GM18870 (cell line): Measurements from ENCODE around the gene RGMB.
A peak's percentile ranks its signal among the peaks of the same experiment; 100 is the strongest.
"Not testable (repeated sequence)": the region's sequence is repeated elsewhere in the genome, so short reads cannot be mapped to it uniquely, and the experiment has no call there.

Source experiments
- ATAC-seq: cut with Tn5 transposase; IDR thresholded peaks from one replicate; pipeline ENCODE4 v1.9.1; 2021; ENCODE audit warnings: moderate library complexity; ENCODE audit not compliant: unreplicated experiment

Gene RGMB, protein sequence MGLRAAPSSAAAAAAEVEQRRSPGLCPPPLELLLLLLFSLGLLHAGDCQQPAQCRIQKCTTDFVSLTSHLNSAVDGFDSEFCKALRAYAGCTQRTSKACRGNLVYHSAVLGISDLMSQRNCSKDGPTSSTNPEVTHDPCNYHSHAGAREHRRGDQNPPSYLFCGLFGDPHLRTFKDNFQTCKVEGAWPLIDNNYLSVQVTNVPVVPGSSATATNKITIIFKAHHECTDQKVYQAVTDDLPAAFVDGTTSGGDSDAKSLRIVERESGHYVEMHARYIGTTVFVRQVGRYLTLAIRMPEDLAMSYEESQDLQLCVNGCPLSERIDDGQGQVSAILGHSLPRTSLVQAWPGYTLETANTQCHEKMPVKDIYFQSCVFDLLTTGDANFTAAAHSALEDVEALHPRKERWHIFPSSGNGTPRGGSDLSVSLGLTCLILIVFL

DNA sequence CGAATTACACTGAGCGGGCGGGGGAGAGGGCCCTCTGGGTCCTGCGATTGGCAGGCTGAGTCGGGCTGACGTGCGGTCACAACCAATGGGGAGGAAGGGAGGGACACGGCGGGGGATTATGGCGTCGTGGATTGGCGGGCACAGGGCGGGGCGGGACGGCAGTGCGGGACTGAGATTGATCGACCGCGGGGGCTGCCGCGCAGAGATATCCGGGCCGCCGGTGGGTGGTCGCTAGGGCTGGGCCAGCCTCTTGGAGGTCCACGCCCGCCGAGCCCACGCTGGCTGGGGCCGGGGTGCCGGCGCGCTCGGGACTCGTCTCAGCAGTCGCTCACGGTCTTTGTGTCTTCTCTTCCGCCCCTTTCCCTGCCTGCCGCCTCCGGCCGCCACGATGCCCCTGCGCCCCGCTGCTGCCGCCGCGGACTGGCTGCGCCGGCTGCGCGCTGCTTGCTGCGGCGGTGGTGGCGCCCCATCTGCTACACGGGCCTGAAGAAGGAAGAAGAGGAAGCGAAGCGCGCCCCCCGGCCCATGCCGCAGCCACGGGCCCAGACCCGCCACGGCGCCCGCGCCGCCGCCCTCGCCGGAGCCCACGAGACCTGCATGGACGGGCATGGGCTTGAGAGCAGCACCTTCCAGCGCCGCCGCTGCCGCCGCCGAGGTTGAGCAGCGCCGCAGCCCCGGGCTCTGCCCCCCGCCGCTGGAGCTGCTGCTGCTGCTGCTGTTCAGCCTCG is at the start of gene RGMB:
Gene RGMB (plus strand): TSS at position 200 of the 728 bp plus-strand sequence. CDS start 408 bp downstream, at position 608.
- ATAC-seq = peak; percentile 61

DNA sequence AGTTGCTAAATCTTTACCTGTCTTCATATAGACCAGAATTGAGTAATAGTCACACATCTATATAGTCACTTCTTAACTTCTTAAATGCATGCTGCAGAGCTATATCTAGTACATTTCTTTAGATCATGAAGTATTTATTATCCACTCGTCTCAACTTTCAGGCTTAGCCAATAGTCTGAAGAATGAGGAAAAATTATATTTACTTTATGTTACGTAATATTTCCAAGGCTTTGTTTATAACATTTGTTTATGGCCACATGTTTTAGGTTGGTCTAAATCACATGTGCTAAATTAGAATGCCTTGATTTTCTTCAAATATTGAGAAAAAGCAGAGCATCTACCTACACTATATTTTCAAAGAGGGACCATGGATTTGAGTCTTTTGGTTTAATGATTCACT is 47.2 kb upstream of the RGMB start:
- no peak for ATAC-seq

DNA sequence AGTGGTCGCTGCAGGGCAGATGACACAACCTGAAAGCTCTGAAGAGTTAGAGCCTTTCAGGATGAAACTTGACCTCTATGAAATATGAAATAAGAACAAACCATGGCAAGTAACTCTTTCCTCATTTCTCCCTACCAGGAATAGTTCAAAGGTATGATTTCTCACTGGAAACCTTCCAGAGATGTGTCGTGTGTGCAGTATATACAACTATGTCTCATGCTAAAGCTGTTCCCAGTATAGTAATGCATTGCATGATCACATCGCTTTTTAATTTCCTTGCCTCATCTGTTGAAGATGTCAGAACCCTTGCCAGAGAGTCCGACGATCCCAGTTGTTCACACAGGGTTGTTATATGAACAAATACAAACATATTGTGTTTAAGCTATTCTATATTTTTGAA is 45.8 kb upstream of the RGMB start:
- ATAC-seq = no peak

DNA sequence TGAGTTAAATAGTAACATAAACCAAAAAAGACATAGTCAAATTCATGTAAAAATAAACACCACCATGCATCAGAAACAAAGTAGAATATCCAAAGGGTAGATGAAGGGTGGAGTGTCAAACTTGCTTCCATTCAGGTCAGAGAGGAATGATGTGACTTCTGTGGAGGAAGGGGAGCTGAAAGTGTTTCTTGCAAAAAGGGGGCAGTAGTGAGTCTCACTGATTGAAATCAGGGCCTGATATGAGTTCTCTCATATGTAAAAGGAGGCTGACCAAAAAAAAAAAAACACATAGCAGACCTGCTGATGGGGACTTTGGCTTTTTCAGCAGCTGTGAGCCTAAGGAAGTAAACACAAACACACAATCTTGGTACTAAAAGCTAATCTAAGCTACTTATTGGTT is 38.8 kb upstream of the RGMB start:
- no peak for ATAC-seq

DNA sequence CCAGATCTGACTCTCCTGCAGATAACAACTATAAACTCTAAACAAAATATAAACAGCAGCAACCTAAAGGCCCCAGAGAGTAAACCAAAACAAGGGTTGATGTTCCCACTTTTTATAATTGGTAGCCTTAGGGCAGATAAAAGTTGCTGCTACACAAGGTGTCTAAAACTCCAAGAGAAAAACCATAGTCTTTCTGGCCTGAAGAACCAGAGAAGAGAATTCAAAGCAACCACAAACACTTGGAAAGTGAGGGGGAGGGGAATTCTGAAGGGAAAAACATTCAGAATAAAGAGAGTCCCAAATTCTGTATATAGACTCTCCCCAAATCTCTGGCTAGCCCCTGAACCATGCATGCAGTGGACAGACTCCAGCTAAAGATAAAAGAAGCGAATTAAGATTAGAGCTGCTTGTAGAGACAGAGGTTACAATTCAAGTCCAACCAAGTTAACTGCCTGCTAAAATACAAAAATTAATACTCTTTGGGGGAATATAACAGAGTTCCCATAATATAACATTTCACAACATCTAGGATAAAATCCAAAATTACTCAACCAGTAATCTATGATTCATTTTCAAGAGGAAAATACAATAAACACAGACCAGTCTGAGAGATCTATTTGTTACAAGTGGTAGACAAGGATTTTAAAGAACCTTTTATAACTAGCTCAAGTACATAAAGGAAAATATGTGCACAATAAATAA is 37.5 kb upstream of the RGMB start:
- ATAC-seq = no peak

DNA sequence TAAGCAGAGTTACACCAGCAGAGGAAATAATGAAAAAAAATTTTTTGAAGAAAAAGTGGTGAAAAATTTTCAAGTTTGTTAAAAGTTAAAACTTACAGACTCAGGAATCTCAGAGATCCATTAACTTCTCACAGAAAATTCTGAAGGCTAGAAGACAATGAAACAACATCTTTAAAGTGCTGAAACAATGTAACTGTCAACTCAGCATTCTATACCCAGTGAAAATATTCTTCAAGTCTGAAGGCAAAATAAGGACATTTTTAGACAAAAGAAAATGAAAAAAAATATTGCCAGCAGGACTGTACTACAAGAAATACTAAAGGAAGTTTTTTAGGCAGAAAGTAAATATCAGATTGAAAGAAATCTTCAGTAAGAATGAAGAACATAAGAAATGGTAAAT is 36.7 kb upstream of the RGMB start:
- ATAC-seq = no peak

DNA sequence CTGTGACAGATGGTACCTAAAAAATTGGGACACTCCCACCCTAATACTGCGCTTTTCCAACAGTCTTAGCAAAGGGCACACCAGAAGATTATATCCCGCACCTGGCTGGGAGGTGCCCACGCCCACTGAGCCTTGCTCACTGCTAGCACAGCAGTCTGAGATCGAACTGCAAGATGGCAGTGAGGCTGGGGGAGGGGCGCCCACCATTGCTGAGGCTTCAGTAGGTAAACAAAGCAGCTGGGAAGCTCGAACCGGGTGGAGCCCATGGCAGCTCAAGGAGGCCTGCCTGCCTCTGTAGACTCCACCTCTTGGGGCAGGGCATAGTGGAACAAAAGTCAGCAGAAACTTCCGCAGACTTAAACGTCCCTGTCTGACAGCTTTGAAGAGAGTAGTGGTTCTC is 36.0 kb upstream of the RGMB start:
- not testable (repeated sequence) for ATAC-seq

DNA sequence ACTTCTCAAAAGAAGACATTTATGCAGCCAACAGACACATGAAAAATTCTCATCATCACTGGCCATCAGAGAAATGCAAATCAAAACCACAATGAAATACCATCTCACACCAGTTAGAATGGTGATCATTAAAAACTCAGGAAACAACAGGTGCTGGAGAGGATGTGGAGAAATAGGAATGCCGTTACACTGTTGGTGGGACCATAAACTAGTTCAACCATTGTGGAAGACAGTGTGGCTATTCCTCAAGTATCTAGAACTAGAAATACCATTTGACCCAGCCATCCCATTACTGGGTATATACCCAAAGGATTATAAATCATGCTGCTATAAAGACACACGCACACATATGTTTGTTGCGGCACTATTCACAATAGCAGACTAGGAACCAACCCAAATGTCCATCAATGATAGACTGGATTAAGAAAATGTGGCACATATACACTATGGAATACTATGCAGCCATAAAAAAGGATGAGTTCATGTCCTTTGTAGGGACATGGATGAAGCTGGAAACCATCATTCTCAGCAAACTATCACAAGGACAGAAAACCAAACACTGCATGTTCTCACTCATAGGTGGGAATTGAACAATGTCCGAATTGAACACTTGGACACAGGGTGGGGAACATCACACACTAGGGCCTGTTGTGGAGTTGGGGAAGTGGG is 34.8 kb upstream of the RGMB start:
- not testable (repeated sequence) for ATAC-seq

DNA sequence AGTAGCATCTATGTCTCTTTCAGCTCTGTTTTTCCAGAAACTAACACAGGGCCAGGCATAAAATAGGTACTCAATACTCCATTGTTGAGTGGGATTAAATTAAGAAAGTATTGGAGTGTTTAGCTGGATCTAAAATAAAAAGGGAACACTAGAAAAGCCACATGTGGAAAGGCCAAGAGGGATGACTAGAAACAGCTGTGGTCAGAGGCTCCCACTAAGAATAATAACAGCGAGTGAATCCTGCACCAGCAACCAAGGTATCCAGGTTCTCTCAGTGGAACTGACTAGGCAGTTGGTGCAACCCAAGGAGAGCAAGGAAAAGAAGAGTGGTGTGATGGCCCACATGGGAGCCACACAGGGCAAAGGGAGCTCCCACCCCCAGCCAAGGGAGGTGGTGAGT is 31.5 kb upstream of the RGMB start:
- ATAC-seq = no peak

DNA sequence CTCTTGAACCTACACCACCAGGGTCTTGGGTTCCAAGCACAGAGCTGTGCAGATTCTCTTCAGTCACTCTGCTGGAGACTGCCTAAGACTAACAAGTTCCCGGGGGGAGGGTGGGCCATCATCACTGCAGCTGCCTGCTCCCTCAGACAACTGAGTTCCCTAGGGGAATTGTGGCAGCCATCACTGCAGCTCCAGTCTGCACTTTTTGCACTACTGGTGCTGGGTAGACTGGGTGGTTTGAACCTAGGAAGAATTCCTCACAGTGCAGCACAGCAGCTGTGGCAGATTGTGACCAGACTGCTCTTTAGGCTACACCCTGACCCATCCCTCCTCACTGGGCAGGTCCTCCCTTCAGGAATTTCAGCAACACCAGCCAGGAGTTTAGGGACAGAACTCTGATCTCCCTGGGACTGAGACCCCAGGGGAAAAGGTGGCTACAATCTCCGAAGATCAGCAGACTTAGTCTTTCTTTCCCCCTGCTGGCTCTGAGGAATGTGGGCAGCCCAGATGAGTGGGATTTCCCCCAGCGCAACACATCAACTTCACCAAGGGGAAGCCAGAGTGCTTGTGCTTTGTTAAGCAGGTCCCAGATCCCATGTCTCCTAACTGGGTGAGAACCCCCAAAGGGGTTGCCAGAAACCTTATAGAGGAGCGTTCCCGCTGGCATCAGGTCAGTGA is 30.9 kb upstream of the RGMB start:
- ATAC-seq = no peak

DNA sequence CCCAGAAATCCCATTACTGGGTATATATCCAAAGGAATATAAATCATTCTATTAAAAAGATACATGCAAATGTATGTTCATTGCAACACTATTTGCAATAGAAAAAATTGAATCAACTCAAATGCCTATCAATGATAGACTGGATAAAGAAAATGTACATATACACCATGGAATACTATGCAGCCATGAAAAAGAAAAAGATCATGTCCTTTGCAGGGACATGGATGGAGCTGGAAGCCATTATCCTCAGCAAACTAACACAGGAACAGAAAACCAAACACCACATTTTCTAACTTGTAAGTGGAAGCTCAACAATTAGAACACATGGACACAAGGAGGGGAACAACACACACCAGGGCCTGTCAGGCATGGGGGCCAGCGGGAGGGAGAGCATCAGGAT is 25.2 kb upstream of the RGMB start:
- not testable (repeated sequence) for ATAC-seq

DNA sequence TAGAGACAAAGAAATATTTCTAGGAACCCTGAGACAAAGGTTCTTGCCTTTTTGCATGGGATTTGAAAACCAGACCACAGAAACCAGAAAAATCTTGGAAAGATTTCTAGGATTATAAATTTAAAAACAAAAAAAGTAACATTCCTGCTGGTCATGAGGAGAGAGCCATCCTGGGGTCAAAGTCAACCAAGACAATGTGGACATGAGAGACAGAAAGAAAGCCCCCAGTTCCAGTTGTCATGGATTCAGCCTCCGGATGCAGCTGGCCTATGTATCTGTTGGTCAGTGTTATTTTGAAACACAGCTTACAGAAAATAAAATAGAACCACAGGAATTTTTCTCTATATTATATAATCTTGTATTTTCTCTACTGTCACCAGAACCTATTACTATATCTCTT is 24.4 kb upstream of the RGMB start:
- ATAC-seq = no peak

DNA sequence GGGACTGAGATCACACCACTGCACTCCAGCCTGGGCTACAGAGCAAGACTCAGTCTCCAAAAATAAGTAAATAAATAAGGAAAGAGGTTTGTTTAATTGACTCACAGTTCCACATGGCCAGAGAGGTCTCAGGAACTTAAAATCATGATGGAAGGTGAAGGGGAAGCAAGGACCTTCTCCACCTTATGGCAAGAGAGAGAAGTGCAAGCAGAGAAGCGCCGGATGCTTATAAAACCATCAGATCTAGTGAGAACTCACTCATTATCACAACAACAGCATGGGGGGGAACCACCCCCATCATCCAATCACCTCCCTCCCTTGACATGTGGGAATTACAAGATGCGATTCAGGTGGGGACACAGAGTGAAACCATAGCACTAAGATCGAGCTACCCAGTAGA is 22.8 kb upstream of the RGMB start:
- ATAC-seq = no peak

DNA sequence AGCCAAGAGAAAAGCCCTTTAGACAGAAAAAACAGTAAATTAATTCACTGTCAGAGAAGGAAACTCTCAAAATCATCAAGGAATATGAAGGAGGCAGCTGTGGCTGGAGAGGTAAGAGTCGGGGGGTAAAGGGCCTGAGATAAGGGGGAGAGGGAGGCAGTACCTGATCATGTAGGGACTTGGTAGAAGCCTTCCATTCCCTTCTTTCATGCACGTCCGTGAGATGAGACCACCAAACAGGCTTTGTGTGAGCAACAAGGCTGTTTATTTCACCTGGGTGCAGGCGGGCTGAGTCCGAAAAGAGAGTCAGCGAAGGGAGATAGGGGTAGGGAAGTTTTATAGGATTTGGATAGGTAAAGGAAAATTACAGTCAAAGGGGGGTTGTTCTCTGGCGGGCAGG is 21.1 kb upstream of the RGMB start:
- not testable (repeated sequence) for ATAC-seq

DNA sequence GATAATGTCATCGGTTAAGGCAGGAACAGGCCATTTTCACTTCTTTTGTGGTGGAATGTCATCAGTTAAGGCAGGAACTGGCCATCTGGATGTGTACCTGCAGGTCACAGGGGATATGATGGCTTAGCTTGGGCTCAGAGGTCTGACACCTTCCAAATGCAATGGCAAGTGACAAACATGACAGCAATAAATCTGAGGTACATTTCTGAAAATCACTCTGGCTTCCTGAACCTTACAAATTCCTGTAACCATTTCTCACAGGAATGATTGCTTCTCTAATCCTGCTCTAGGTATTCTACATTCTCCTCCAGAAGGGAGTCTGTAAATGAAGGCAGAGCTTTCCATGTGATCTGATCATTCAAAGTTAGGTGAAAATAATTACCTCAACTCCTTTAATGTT is 20.7 kb upstream of the RGMB start:
- not testable (repeated sequence) for ATAC-seq

DNA sequence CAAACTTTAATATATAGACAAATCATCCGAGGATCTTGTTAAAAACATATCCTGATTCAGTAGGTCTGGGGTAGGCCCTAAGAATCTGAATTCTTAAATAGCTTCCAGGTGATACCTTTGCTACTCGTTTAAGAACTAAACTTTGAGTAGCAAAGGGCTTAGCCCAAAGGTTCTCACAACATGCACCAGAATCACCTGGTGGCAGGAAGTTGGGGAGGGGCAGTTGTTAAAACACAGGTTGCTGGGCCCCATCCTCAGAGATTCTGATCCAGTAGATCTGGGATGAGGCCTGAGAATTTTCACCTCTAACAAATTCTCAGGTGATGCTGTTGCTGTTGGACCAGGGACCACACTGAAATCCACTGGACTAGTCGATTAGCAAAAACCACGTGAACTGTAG is 20.0 kb upstream of the RGMB start:
- no peak for ATAC-seq

DNA sequence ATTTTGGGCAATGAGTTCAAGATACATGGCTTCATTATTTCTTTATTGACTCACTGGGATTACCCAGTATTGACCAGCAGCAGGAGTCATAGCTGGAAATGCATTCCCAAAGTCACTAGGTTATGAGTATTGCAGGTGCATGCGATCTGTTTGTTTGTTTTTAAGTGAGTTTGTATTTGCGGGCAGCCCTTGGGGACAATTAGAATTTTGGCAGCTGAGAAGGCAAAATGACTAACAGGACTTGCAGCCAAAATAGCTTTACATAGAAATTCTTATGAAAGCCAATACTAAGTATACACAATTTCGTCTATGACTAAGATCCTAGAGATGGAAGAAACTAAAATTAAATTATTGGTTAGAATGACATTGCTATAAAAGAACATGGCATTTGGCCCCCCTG is 18.1 kb upstream of the RGMB start:
- ATAC-seq = no peak

DNA sequence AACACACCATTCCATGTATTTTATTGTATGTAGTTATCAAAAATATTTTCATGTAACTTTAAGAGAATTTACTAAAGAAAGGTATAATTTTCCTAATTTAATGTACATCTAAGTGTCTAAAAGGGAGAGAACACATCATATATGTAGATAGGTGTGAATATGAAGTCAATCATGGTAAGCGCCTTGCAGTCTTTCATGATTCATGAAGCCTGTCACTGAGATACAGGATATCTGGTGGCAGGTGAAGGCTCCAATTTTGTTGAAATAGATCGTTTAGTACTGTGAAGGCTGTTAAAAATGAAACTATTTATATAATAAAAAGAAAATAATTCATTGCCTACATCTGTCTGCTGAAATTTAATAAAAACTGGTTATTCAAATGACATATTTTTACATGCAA is 15.5 kb upstream of the RGMB start:
- no peak for ATAC-seq

DNA sequence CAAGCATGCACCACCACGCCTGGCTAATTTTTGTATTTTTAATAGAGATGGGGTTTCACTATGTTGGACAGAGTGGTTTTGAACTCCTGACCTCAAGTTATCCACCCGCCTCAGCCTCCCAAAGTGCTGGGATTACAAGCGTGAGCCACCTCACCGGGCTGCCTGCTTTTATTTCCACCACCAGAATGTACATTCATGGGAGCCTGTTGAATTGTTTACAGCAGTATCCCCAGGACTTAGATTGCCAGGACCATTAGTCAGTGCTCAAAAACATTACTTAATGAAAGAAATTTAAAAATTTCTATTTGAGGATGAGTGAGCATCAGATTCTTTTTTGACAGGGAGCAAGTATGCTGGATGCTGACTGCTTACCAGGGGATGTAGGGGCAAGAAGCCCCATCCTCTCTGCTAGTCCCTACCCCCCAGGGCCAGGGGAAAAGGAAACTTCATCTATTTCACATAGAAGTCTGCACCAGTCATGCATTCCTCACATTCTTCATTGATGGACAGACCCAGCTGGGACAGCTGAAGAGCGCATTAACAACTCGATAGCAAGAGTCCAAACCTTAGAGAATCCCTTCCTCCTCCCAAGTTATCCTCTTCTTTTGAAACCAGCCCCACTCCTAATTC is 10.3 kb upstream of the RGMB start:
- no peak for ATAC-seq

DNA sequence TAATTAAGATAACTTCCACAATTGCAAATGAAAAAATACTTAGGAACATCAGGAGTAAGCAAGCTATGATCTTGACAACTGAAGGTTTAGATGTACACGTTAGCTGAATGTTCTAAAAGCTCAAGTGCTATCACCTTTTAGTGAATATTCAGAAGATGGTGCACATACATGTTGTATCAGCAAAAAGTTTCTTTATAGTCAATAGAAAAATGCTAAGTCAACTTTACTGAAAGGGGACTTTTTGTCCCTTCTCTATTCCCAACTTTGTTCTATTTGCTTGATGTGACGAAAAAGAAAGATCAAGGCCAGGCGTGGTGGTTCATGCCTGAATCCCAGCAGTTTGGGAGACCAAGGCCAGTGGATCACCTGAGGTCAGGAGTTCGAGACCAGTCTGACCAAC is 7.6 kb upstream of the RGMB start:
- no peak for ATAC-seq
